Measurements from ENCODE around the gene DDX41.
A peak's percentile ranks its signal among the peaks of the same experiment; 100 is the strongest.
"Not testable (repeated sequence)": the region's sequence is repeated elsewhere in the genome, so short reads cannot be mapped to it uniquely, and the experiment has no call there.

Gene DDX41

DNA sequence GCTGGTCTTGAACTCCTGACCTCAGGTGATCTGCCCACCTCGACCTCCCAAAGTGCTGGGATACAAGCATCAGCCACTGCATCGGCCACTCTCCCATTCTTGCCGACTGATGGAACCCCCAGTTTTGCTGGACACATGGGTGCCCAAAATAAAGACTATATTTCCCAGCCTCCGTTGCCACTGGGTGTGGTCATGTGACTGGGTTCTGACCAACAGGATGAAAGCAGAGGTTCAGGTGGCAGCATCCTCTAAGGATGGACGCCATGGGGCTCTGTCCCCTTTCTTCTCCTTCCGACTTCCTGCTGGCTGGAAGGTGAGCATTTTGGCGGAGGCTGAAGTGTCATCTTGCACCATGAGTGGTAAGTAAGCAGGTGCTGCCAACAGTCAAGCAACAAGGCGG is 29.6 kb downstream of the DDX41 start:
- DNase-seq (ENCODE audit: low read depth, low spot score): no peak
- no peak overlapping the region for H3K27ac ChIP-seq

DNA sequence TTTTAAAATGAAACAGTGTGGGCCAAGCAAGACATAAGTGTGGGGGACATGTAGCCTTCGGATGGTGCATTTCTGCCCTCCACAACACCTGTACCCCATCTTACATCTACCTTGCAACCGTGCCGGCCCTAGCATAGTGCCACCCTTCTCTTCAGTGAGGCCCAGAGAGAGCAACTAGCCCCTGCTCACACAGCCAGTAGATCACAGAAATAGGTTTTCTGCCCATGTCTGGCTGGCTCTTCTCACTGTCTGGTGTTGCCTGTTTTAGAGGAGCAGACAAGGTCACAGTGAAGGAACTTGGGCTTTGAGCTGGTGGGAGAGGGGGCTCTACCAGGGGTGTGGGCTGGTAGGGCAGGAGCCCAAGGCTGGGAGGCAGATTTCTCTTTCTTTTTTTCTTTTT is 30.5 kb downstream of the DDX41 start:
- no peak overlapping the region for H3K27ac ChIP-seq
- DNase-seq (ENCODE audit: low read depth, low spot score): no peak

DNA sequence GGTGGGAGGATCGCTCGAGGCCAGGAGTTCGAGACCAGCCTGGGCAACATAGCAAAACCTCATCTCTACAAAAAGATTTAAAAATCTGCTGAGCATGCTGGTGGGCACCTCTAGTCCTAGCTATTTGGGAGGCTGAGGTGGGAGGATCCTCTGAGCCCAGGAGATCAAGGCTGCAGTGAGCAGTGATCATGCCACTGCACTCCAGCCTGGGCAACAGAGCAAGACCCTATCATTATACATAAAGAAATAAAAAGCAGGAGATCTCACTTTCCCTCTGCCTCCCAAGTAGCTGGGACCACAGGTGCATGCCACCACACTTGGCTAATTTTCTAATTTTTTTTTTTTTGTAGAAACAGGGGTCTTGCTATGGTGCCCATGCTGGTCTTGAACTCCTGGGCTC is 31.0 kb downstream of the DDX41 start:
- DNase-seq (ENCODE audit: low read depth, low spot score): not testable (repeated sequence)

DNA sequence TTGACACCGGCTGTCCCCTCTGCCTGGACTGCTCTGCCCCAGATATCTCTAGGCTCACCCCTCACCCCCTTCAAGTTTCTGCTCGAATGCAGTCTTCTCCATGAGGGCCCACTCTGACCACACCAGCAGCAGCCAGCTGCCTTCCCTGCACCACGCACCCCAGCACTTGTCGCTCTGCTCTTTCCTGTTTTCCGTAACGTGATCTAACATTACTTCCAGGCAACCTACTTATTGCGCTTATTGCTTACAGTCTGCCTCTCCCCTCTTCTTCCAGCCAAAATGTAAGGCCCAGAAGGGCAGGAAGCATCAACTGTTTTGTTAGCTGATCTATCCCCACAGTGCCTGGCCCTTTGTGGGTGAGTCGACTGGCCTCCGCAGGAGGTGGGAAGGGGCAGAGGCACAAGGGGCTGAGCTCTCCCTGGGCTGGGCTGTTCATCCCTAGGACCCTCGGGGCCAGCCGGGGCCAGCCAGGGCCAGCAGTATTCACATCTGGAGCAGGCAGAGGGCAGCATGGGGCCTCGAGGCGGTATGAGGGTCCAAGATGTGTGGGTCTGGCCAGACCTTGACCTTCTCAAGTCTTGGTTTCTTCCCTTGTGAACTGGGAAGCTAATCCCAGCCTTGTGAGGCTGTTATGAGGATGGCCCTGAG is 31.7 kb downstream of the DDX41 start:
- no peak for DNase-seq (ENCODE audit: low read depth, low spot score)
- H3K27ac ChIP-seq: no peak overlapping the region

More for the DNA sequence above, 31.0 kb downstream of the DDX41 start:
- not testable (repeated sequence) for H3K27ac ChIP-seq

DNA sequence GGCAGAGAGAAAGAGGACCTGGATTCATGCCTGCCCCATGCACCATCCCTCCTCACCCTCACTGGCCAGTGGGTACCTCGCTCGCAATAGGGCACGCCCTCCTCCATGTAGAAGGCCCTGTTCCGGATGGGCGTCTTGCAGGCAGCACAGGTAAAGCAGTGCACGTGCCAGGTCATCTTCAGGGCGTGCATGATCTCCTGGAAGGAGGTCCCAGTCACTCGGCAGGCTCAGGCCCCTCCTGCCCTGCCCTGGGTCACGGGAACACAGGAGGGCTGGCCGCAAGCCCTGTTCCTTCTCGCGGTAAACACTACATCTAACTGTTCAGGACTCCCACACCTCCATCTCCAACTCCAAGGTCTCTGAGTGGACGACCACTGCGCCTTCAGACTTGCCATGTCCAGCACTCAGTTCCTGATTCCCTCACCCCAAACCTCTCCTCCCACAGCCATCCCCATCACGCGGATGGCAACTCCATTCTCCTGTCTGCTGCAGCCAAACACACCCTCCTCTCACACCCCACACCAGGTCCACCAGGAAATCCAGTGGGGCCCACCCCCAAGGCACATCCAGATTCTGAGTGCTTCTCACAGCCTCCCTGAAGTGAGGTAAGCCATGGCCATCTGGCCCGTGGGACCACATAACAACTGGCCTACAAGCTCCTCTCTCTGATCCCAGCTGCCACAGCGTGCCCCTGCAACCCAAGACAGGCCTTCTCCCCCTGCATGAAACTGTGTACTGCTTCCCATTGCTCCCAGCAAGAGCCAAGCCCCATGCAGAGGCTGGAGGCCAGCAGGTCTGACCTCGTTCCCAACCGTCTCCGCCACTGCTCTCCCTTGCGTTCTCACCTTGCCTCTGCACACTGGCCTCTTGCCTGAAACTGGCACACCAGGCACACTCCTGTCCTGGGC is 32.5 kb downstream of the DDX41 start:
- DNase-seq (ENCODE audit: low read depth, low spot score): no peak

DNA sequence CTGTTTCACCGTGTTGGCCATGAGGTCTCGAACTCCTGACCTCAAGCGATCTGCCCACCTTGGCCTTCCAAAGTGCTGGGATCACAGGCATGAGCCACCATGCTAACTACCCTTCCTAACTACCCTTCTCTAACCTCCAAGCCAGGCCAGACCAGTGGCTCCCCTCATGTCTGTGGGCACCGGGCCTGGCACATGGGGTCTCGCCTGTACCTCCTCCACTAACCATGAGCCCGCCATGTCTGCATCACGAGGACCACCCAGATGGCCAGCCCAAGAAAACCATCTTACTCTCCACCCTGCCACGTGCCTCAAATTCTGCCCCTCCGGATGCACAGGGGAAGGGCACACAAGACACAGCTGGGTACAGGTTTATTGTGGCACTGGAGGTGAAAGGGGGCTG is 33.7 kb downstream of the DDX41 start:
- DNase-seq (ENCODE audit: low read depth, low spot score): no peak
- H3K27ac ChIP-seq: no peak overlapping the region

More for the DNA sequence above, 32.5 kb downstream of the DDX41 start:
- H3K27ac ChIP-seq: no peak overlapping the region

DNA sequence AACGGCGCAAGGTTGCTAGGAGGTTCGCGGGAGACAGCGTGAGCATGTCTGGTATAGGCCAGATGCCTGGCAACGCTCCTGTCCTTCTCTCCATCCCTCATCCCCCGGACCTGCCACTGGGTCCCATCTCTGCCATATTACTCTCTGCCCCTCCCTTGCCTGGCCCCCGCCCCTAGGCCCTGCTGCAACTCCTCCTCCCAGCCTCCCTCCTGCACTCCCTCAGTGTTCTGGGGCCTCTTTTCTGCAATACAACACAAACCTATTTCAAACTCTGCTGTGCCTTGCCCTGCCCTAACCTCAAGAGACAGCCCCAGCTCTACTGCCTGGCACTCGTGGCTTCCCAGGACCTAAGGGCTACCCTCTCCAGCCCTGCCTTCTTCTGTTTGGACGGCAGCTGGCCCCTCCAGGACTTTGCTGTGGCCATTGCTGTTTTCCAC is 34.4 kb downstream of the DDX41 start:
- DNase-seq (ENCODE audit: low read depth, low spot score): no peak
- H3K27ac ChIP-seq: no peak overlapping the region

DNA sequence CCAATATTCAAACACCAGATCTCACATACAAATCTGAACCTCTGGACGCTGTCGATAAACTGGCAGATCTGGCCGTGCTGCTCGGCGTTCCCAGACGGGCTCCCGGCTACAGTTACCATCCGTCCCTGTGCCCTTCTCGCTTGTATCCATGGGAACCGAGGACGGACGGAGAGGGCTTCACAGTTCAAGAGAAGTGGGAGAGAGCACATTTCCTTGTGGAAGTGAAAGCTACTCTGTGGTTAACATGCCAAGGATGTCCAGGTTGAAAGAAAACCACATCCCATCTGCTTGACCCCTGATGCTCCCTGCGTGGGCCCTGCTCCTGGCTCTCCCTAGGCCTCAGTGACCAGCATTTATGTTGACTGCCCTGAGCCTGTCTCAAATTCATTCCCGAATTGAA is 37.0 kb downstream of the DDX41 start:
- no peak for DNase-seq (ENCODE audit: low read depth, low spot score)
- H3K27ac ChIP-seq: peak overlapping the region; percentile 88

DNA sequence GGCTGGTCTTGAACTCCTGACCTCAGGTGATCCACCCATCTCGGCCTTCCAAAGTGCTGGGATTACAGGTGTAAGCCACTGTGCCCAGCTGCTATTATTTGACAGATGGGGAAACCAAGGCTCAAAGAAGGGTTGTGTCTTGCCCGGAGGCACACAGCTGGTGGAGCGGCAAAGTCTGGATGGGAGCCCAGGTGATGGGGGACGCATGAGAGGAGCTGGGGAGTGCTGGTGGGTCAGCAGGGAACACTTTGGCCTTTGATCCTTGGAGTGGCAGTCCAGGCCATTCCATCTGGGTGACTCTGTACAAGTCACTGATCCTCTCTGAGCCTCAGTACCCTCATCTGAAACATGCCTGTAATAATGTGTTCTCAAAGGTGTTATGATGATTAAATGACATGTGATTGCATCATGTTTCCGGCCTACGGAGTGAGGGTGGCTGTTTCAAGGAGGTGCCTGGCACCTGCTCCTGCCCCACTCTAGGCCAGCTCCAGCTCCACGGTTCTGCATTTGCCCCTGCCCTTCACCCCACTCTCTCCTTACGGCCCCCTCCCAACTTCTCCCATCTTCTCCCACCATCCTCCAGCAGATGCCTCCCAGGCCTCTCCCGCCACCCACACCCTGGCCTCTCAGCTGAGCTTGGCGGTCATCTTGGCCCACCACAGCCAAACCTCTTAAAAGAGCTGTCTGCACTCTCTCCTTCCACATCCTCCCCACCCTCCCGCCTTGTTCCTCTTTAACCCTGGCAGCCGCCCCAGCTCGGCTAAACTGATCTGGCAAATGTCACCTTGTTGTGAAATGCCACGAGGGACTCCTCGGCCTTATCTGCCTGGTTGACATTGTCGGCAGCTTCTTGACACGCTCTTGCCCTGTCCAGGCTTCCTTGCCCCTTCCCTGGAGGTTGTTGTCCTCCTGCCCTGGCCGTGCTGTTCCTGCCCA is 37.8 kb downstream of the DDX41 start:
- no peak for DNase-seq (ENCODE audit: low read depth, low spot score)
- peak overlapping the region; percentile 88 for H3K27ac ChIP-seq

DNA sequence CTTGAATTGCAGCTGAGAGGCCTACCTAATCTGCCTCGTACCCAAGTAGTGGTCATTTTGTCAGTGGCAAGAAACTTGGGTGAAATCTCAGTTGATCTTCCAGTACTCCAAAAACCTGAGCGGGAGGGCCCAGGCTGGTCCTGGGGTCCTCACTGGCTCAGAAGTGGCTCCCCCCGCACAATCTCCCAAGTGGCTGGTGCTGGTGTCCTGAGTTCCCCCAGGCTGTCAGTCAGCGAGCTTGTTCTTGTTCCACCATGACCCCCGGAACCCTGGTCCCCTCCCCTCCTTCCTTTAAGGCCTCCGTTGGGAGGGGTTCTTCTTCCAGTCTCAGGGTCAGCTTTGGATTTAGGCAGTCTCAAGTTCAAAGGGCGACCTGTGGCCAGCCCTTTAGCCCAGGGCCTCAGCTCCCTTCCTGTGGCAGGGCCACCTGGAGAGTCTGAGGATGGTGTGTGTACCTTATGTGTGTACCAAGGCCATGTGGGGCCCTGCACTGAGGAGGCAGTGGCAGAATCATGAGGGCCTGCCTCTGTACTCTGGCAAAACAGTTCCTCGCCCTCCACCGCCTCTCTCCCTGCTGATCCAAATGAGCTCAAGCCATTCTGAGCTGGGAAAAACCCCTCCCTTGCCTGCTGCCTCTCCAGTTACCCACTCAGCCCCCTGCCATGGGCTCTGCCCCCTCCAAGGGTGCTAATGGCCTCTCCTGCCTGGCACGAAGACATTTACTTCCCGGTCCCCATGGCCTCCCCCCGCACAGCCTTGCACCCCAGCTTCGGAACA is 38.9 kb downstream of the DDX41 start:
- no peak for DNase-seq (ENCODE audit: low read depth, low spot score)
- peak overlapping the region; percentile 88 for H3K27ac ChIP-seq

DNA sequence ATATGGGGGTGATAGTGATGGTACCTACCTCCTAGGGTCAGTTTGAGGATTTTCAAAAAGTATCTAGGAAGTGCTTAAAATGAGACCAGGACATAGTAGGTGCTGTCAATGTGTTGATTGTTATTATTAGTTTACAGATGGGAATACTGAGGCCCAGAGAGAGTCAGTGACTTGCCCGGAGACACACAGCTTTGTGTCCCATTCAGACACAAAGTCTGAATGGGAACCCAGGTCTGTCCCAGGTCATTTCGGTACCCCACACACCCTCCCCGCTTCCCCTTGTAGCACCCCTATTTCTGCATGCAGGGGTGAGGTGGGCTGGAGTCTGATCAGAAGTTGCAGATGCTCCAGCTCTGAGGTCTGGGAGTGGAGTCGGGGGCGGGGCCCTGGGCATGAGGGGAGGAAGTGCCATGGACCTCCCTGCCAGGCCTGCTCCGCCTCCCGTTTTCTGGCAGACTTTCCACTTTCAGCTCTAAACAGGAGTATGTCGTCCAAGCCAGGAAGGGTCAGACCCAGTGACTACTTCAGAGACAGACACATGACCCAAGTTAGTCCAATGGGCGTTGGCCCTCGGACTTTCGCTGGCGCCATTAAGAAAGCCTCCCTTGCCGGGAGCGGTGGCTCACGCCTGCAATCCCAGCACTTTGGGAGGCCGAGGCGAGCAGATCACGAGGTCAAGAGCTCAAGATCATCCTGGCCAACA is 40.1 kb downstream of the DDX41 start:
- no peak for DNase-seq (ENCODE audit: low read depth, low spot score)
- H3K27ac ChIP-seq: no peak overlapping the region

DNA sequence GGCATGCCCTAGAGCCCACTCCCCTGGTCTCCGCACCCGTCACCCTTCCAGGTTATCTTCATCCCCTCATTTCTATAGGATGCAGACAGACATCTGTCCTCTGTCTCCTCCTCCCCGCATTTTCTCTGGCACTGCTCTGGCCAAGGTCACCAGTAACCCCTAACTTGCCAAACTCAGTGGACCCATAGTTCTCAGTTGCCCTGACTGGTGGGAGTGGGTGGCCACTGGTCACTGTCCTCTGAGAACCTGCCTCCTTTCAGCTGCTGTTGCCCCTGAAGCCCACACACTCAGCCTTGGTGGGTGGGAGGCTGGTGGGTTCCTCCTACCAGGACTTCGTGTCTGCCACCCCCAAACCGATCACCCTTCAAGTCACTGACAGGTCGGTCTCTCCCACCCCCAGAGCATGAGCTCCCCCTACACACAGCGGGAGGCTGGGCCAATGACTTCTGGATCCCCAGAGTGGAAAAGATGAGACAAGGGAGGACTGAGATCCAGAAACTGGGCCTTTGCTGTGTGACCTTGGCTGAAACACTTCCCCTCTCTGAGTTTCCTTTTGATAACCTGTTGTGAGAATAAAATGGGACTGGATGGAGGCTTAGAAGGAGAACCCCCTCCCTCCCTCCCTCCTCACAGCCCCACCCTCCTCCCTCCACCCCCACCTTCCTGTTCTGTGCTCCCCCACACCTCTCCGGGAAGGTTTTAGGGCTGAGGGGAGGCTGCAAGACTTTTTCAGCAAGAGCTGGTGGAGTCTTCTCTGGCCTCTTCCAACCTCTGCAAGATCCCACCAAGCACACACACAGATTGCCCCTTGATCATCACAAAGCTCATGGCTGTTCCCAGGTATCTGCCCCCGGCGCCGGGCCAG is 41.0 kb downstream of the DDX41 start:
- DNase-seq (ENCODE audit: low read depth, low spot score): no peak
- H3K27ac ChIP-seq: no peak overlapping the region

DNA sequence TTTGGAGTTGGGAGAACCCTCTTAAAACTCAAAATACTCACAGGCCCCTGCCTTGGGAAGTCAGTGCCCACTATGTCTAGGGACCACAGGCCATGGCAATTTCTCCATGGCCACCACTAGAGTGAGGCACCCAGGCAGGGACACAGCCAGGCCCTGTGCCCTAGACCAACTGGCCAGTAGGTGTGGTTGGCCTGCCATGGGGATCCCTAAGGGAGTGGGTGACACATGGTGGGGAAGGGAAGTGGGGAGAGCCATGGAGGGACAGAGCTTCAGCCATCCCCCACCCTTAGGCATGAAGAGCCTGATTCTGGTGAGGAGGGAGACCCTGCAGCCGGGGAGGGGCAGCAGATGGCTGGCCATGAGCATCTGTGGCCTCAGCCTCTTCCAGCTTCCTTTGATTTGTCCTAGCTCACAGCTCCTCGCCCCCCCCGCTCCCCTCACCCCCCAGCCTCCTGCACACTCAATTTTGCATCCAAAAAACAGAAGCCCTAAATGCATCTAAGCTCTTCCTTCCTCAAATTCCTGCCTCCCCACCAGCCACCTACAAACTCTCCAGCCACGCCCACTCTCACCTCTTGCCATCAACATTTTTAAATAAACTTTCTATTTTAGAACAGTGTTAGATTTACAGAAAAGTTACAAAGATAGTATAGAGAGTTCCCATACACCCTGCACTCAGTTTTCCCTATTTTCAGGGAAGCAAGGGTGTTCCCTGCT is 41.8 kb downstream of the DDX41 start:
- DNase-seq (ENCODE audit: low read depth, low spot score): no peak
- H3K27ac ChIP-seq: no peak overlapping the region

DNA sequence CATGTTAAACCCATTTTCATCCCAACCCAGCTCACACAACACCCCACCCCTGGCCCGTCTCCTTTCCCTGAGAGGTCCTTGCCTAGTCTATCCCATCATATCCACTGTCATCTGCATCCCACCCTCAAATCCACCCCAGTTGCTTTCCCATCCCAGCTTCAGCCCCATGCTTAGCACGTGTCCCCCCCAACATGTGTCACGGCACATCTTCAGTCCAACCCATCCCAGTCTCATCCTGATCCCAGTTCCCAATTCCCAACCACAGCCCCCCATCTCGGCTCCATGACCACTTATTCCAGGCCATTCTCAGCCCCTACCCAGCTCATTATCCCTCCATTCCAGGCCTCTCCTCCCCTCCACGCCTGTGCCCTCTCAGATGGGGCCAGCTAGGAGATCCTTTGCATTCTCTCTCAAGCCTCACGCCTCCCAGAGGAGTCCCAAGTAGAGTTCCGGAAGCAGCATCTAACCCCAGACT is 42.7 kb downstream of the DDX41 start:
- no peak overlapping the region for H3K27ac ChIP-seq
- no peak for DNase-seq (ENCODE audit: low read depth, low spot score)

DNA sequence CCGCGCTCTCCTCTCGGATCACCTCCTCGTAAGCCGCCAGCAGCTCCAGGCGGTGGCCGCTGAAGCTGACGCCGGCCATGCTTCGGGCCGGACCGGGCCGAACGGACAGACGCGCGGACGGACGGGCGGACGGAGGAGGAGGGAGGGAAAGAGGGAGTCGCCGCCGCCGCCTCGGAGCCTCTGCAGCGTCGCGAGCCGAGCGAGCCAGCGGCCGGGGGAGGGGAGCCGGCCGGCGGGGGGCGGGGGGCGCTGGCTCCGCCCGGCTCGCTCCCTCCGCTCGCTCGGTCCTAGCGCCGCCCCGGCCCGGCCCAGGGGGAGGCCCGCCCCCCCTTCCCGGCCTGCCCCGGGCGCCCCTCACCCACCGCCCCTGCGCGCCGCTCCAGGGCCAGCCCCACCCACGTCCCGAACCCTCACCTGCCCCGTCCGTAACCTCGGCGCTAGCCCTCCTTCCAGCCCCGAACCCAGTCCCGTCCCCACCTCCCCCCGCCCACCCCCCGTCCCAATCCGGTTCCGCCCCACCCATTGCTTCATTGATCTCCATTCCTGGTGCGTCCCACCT is 43.2 kb downstream of the DDX41 start, which contains the start of gene DBN1:
Gene DBN1 (minus strand): TSS at position 192 of the 559 bp plus-strand sequence. CDS start 113 bp downstream, at position 79.
- no peak for DNase-seq (ENCODE audit: low read depth, low spot score)
- H3K27ac ChIP-seq: peak within 1 kb of the TSS; percentile 68

DNA sequence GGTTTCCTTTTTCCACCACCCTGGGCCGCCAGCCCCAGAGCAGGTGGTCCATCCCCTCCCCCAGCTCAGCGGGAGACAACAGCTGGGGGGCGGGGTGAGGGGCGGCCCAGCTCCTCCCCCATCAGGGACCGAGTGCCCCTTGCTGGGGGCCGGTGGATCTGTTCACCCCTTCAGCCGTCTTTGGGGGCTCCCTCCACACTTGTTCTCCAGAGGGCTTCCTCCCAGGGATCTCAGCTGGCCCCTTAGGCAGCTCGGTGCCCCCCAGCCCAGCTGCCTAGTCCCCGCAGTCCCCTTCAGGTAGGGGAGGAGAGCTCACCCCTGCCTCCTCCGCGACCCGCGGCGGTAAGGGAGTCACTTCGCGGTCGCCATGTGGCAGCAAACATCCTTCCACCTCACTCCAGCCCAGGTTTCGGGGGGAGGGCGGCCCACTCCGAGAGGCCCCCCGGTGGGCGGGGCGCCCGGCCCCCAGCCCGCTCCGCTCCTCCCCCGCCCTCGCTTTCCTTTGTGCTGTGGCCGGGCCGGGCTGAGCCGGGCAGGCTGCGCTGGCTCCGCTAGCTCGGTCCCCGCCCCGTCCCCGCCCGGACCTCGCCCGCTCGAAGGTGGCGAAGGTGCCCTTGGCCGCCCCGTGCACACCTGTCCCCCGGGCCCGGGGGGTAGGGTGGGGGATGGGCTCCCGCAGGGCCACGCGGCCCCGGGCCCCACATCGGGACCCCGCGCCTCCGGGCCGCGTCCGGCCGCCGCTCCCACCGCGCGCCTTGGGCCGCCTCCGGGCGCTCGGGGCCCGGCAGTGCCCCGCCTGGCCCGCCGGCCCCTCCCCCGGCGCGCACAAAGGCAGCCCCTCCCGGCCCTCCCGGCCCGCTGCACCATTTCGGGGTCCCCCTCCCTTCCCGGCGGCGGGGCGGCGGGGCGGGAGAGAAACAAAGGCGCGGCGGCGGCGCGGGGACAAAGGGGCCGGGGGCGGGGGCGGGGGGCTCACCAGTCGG is 44.0 kb downstream of the DDX41 start:
- DNase-seq (ENCODE audit: low read depth, low spot score): no peak
- H3K27ac ChIP-seq: peak overlapping the region; percentile 68
